Measurements from ENCODE around the gene HELB.
"Not testable (repeated sequence)": the region's sequence is repeated elsewhere in the genome, so short reads cannot be mapped to it uniquely, and the experiment has no call there.

The HELB gene

GRCh38 chr12:66301944-66302826 is at the start of gene HELB:
Gene HELB, plus strand, starts transcription at chr12:66302493. Its CDS starts 111 bp downstream, at chr12:66302604.
- DNase-seq = peak; percentile 97

GRCh38 chr12:66252771-66253170 is 49.5 kb upstream of the HELB start:
- DNase-seq = no peak

GRCh38 chr12:66255737-66256136 is 46.6 kb upstream of the HELB start:
- DNase-seq = no peak

GRCh38 chr12:66258011-66258410 is 44.3 kb upstream of the HELB start:
- no peak for DNase-seq

GRCh38 chr12:66262737-66263136 is 39.6 kb upstream of the HELB start:
- DNase-seq = no peak

- no peak for DNase-seq
Measured at GRCh38 chr12:66268562-66268961, 33.7 kb upstream of the HELB start.

GRCh38 chr12:66269142-66269541 is 33.2 kb upstream of the HELB start:
- DNase-seq = no peak

GRCh38 chr12:66269757-66270383 is 32.4 kb upstream of the HELB start:
- peak; percentile 11 for DNase-seq

- DNase-seq = no peak
Measured at GRCh38 chr12:66270613-66271012, 31.7 kb upstream of the HELB start.

GRCh38 chr12:66272650-66273049 is 29.6 kb upstream of the HELB start:
- no peak for DNase-seq

- DNase-seq = no peak
Measured at GRCh38 chr12:66273147-66273546, 29.1 kb upstream of the HELB start.

- DNase-seq = no peak
Measured at GRCh38 chr12:66275040-66275439, 27.3 kb upstream of the HELB start.

GRCh38 chr12:66279123-66279712 is 23.1 kb upstream of the HELB start:
- DNase-seq = no peak

GRCh38 chr12:66280561-66280960 is 21.7 kb upstream of the HELB start:
- no peak for DNase-seq

GRCh38 chr12:66282244-66282643 is 20.0 kb upstream of the HELB start:
- DNase-seq = no peak

- no peak for DNase-seq
Measured at GRCh38 chr12:66287275-66287674, 15.0 kb upstream of the HELB start.

GRCh38 chr12:66288121-66288520 is 14.2 kb upstream of the HELB start:
- no peak for DNase-seq

GRCh38 chr12:66289485-66289884 is 12.8 kb upstream of the HELB start:
- DNase-seq = no peak

- DNase-seq = no peak
Measured at GRCh38 chr12:66290716-66291200, 11.5 kb upstream of the HELB start.

GRCh38 chr12:66296176-66296683 is 6.1 kb upstream of the HELB start:
- DNase-seq = no peak

- DNase-seq = no peak
Measured at GRCh38 chr12:66297080-66297479, 5.2 kb upstream of the HELB start.

- no peak for DNase-seq
Measured at GRCh38 chr12:66297923-66298322, 4.4 kb upstream of the HELB start.

GRCh38 chr12:66302827-66303169 is 505 bp downstream of the HELB start:
- no peak for DNase-seq

GRCh38 chr12:66303316-66303804 is 1.1 kb downstream of the HELB start:
- DNase-seq = not testable (repeated sequence)
